GM23338 (cell line): ENCODE results near the gene SETBP1. TPM values are rescaled to one million over a fixed set of nuclear protein-coding genes. Genes with fewer than 3 reads are reported as not detected.

Source experiments
- ATAC-seq: fragments of 200-7000 bp; cut with Tn5 transposase; 3 replicates; pipeline ENCODE4 v1.9.1; 2020
- DNase-seq: peaks from one replicate; pipeline ENCODE4 v3.0.0-alpha.2; 2015; ENCODE audit warnings: low spot score
- H2AFZ ChIP-seq: fragments of 200-600 bp; sonication (generic); 2 replicates; pipeline ENCODE4 v1.8.0; 2016; ENCODE audit warnings: antibody characterized with exemption, mild to moderate bottlenecking, moderate library complexity
- H3F3A ChIP-seq: fragments of 200-600 bp; sonication (generic); replicated peaks from 2 replicates; pipeline ENCODE4 v1.8.0; 2017; ENCODE audit warnings: antibody characterized with exemption, mixed run types, low read depth
- H3K27ac ChIP-seq: fragments of 200-600 bp; sonication (generic); 2 replicates; pipeline ENCODE4 v1.6.1; 2016; ENCODE audit warnings: low read depth
- H3K27me3 ChIP-seq: fragments of 200-600 bp; sonication (generic); 2 replicates; pipeline ENCODE4 v1.8.0; 2016; ENCODE audit warnings: mild to moderate bottlenecking, mixed run types, moderate library complexity; ENCODE audit not compliant: insufficient read depth
- H3K36me3 ChIP-seq: fragments of 200-600 bp; sonication (generic); 2 replicates; pipeline ENCODE4 v1.8.0; 2016; ENCODE audit warnings: mild to moderate bottlenecking; ENCODE audit not compliant: insufficient read depth
- H3K4me1 ChIP-seq: fragments of 200-600 bp; sonication (generic); 2 replicates; pipeline ENCODE4 v1.8.0; 2016; ENCODE audit warnings: mild to moderate bottlenecking, moderate library complexity; ENCODE audit not compliant: insufficient read depth
- H3K4me2 ChIP-seq: fragments of 200-600 bp; sonication (generic); 2 replicates; pipeline ENCODE4 v1.7.1; 2017; ENCODE audit warnings: mixed run types
- H3K4me3 ChIP-seq: fragments of 200-600 bp; sonication (generic); 2 replicates; pipeline ENCODE4 v1.6.1; 2016; ENCODE audit warnings: mixed run types
- H3K79me2 ChIP-seq: fragments of 200-600 bp; sonication (generic); replicated peaks from 2 replicates; pipeline ENCODE4 v1.8.0; 2017; ENCODE audit warnings: mild to moderate bottlenecking; ENCODE audit not compliant: insufficient read depth
- H3K9me2 ChIP-seq: fragments of 200-600 bp; sonication (generic); 2 replicates; pipeline ENCODE4 v1.8.0; 2017; ENCODE audit not compliant: insufficient read depth
- H4K20me1 ChIP-seq: fragments of 200-600 bp; sonication (generic); replicated peaks from 2 replicates; pipeline ENCODE4 v1.8.0; 2017; ENCODE audit warnings: mild to moderate bottlenecking; ENCODE audit not compliant: insufficient read depth
- H3K27ac Mint-ChIP-seq: 2 replicates; pipeline ENCODE4 v1.8.0; 2020; ENCODE audit warnings: inconsistent platforms, mild to moderate bottlenecking, moderate library complexity, mixed read lengths
- H3K27me3 Mint-ChIP-seq: 3 replicates; pipeline ENCODE4 v1.8.0; 2022; ENCODE audit warnings: low read depth, mild to moderate bottlenecking, moderate library complexity, mixed read lengths, inconsistent platforms; ENCODE audit not compliant: insufficient read depth, poor library complexity
- H3K36me3 Mint-ChIP-seq: 3 replicates; pipeline ENCODE4 v1.8.0; 2021; ENCODE audit warnings: low read depth, mild to moderate bottlenecking, inconsistent platforms, moderate library complexity, mixed read lengths
- H3K4me1 Mint-ChIP-seq: 3 replicates; pipeline ENCODE4 v1.8.0; 2020; ENCODE audit warnings: mild to moderate bottlenecking, inconsistent platforms, mixed read lengths
- H3K4me3 Mint-ChIP-seq: 3 replicates; pipeline ENCODE4 v1.8.0; 2021; ENCODE audit warnings: moderate library complexity, mild to moderate bottlenecking, inconsistent platforms, mixed read lengths
- H3K9me3 Mint-ChIP-seq: 3 replicates; pipeline ENCODE4 v1.8.0; 2020; ENCODE audit warnings: moderate library complexity, mild to moderate bottlenecking, inconsistent platforms, mixed read lengths
- CREB1 ChIP-seq: fragments of 250-450 bp; sonication (Bioruptor Pico); IDR thresholded peaks from 2 replicates; pipeline ENCODE4 v1.5.0; 2020; ENCODE audit warnings: low read depth, mild to moderate bottlenecking, moderate library complexity
- EZH2 ChIP-seq: fragments of 200-600 bp; sonication (generic); IDR thresholded peaks from one replicate; pipeline ENCODE4 v1.8.0; 2017; ENCODE audit warnings: antibody characterized with exemption, mild to moderate bottlenecking, low read depth; ENCODE audit not compliant: unreplicated experiment
- EZH2phosphoT487 ChIP-seq: fragments of 200-600 bp; sonication (generic); IDR thresholded peaks from one replicate; pipeline ENCODE4 v1.8.1; 2018; ENCODE audit warnings: antibody characterized with exemption; ENCODE audit not compliant: unreplicated experiment
- JUNB ChIP-seq: IDR thresholded peaks from one replicate; pipeline ENCODE4 v1.6.1; 2016; ENCODE audit warnings: antibody characterized with exemption; ENCODE audit not compliant: unreplicated experiment
- NANOG ChIP-seq: IDR thresholded peaks from 2 replicates; pipeline ENCODE4 v1.6.1; 2016; ENCODE audit warnings: antibody characterized with exemption, borderline replicate concordance
- POLR2AphosphoS5 ChIP-seq: IDR thresholded peaks from 2 replicates; pipeline ENCODE4 v1.6.1; 2016; ENCODE audit warnings: antibody characterized with exemption, low read depth
- STAT1 ChIP-seq: IDR thresholded peaks from one replicate; pipeline ENCODE4 v1.6.1; 2016; ENCODE audit warnings: antibody characterized with exemption; ENCODE audit not compliant: unreplicated experiment
- ZNF114 ChIP-seq: fragments of 250-450 bp; sonication (Bioruptor Pico); IDR thresholded peaks from 2 replicates; pipeline ENCODE4 v1.5.0; 2020; ENCODE audit warnings: mild to moderate bottlenecking, moderate library complexity
- ZNF331 ChIP-seq: fragments of 250-450 bp; sonication (Bioruptor Pico); IDR thresholded peaks from 2 replicates; pipeline ENCODE4 v1.5.0; 2020; ENCODE audit warnings: low read depth, mild to moderate bottlenecking, moderate library complexity
- polyA plus RNA-seq: library from polyadenylated mRNA; unstranded; fragments of >200 nt; fragmentation: Nextera tagmentation; extraction: Ambion mirVana; gene quantifications from 2 replicates; pipeline ENCODE4 v1.2.1, GENCODE V29; 2016
- total RNA-seq: library from RNA; depleted of rRNA; stranded (reverse); fragments of >200 nt; shearing (Covaris generic); gene quantifications from 2 replicates; pipeline ENCODE4 v1.2.3, GENCODE V29; 2014
- TF ChIP-seq, protein P1 (sequence below): IDR thresholded peaks from one replicate; pipeline ENCODE4 v1.6.1; 2018; ENCODE audit warnings: antibody characterized with exemption; ENCODE audit not compliant: unreplicated experiment
- TF ChIP-seq, protein P2 (sequence below): fragments of 250-450 bp; sonication (Bioruptor Pico); IDR thresholded peaks from 2 replicates; pipeline ENCODE4 v1.5.0; 2020; ENCODE audit warnings: mild to moderate bottlenecking, moderate library complexity
- TF ChIP-seq, protein P3 (sequence below): IDR thresholded peaks from 2 replicates; pipeline ENCODE4 v1.6.1; 2016; ENCODE audit warnings: antibody characterized with exemption
- TF ChIP-seq, protein P4 (sequence below), 2 experiments: fragments of 200-600 bp in 1 of 2; sonication (generic) in 1 of 2; conservative IDR thresholded peaks; 2 replicates each; pipeline versions ENCODE4 v1.5.1 to v1.6.1; 2016 to 2017; ENCODE audit warnings: antibody characterized with exemption in 2 of 2, low read depth in 2 of 2, mild to moderate bottlenecking in 2 of 2, moderate library complexity in 1 of 2

SETBP1 gene
- total and polyA plus RNA-seq, 2 experiments from 2014 or later = 1.6 to 5.5 TPM

DNA sequence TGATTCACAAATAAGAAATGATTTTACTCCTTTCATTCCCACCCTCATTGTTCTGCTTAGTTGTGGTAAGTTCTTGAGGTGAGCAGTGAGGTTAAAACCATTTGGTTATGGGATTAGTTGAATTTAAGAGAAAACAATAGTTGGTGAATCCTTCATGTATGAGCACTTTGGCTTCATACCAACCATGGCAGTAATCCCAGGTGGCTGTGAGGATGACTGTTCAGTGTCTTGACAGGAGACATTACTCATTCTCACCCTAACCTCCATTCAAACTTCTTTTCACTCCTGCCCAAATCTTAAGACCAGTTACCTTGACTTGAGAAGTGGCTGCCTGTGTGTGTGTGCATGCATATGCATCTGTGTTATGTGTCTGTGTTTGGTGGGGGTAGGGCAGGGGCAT lies 143.1 kb downstream of the SETBP1 start:
- Histone ChIP-seq H4K20me1 (no peaks in the 10 kb centered on the region), H3K9me2 (peaks cover 27% of the 10 kb centered on the region), H3K4me1 (peaks cover 4% of the 10 kb centered on the region), H3F3A (no peaks in the 10 kb centered on the region), H3K4me3 (no peak overlapping the region), H3K79me2 (no peaks in the 10 kb centered on the region), H3K36me3 (no peaks in the 10 kb centered on the region), H2AFZ (no peak overlapping the region), H3K27ac (no peak overlapping the region), H3K27me3 (no peaks in the 10 kb centered on the region), H3K4me2 (no peak overlapping the region)
- Mint-ChIP-seq H3K9me3 (no peaks in the 10 kb centered on the region), H3K4me1 (peaks cover 28% of the 10 kb centered on the region), H3K36me3 (no peaks in the 10 kb centered on the region), H3K27me3 (peaks cover 7% of the 10 kb centered on the region), H3K27ac (no peak overlapping the region), H3K4me3 (no peak overlapping the region)
- ATAC-seq (no peak), DNase-seq (no peak)
- TF ChIP-seq NANOG (no peak), CREB1 (no peak), JUNB (no peak), STAT1 (no peak), POLR2AphosphoS5 (no peak), ZNF114 (CRISPR knock-in tag) (no peak), ZNF331 (CRISPR knock-in tag) (no peak), EZH2 (no peak), EZH2phosphoT487 (no peak)
- TF ChIP-seq, protein P1, sequence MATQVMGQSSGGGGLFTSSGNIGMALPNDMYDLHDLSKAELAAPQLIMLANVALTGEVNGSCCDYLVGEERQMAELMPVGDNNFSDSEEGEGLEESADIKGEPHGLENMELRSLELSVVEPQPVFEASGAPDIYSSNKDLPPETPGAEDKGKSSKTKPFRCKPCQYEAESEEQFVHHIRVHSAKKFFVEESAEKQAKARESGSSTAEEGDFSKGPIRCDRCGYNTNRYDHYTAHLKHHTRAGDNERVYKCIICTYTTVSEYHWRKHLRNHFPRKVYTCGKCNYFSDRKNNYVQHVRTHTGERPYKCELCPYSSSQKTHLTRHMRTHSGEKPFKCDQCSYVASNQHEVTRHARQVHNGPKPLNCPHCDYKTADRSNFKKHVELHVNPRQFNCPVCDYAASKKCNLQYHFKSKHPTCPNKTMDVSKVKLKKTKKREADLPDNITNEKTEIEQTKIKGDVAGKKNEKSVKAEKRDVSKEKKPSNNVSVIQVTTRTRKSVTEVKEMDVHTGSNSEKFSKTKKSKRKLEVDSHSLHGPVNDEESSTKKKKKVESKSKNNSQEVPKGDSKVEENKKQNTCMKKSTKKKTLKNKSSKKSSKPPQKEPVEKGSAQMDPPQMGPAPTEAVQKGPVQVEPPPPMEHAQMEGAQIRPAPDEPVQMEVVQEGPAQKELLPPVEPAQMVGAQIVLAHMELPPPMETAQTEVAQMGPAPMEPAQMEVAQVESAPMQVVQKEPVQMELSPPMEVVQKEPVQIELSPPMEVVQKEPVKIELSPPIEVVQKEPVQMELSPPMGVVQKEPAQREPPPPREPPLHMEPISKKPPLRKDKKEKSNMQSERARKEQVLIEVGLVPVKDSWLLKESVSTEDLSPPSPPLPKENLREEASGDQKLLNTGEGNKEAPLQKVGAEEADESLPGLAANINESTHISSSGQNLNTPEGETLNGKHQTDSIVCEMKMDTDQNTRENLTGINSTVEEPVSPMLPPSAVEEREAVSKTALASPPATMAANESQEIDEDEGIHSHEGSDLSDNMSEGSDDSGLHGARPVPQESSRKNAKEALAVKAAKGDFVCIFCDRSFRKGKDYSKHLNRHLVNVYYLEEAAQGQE = no peak
- TF ChIP-seq, protein P2, sequence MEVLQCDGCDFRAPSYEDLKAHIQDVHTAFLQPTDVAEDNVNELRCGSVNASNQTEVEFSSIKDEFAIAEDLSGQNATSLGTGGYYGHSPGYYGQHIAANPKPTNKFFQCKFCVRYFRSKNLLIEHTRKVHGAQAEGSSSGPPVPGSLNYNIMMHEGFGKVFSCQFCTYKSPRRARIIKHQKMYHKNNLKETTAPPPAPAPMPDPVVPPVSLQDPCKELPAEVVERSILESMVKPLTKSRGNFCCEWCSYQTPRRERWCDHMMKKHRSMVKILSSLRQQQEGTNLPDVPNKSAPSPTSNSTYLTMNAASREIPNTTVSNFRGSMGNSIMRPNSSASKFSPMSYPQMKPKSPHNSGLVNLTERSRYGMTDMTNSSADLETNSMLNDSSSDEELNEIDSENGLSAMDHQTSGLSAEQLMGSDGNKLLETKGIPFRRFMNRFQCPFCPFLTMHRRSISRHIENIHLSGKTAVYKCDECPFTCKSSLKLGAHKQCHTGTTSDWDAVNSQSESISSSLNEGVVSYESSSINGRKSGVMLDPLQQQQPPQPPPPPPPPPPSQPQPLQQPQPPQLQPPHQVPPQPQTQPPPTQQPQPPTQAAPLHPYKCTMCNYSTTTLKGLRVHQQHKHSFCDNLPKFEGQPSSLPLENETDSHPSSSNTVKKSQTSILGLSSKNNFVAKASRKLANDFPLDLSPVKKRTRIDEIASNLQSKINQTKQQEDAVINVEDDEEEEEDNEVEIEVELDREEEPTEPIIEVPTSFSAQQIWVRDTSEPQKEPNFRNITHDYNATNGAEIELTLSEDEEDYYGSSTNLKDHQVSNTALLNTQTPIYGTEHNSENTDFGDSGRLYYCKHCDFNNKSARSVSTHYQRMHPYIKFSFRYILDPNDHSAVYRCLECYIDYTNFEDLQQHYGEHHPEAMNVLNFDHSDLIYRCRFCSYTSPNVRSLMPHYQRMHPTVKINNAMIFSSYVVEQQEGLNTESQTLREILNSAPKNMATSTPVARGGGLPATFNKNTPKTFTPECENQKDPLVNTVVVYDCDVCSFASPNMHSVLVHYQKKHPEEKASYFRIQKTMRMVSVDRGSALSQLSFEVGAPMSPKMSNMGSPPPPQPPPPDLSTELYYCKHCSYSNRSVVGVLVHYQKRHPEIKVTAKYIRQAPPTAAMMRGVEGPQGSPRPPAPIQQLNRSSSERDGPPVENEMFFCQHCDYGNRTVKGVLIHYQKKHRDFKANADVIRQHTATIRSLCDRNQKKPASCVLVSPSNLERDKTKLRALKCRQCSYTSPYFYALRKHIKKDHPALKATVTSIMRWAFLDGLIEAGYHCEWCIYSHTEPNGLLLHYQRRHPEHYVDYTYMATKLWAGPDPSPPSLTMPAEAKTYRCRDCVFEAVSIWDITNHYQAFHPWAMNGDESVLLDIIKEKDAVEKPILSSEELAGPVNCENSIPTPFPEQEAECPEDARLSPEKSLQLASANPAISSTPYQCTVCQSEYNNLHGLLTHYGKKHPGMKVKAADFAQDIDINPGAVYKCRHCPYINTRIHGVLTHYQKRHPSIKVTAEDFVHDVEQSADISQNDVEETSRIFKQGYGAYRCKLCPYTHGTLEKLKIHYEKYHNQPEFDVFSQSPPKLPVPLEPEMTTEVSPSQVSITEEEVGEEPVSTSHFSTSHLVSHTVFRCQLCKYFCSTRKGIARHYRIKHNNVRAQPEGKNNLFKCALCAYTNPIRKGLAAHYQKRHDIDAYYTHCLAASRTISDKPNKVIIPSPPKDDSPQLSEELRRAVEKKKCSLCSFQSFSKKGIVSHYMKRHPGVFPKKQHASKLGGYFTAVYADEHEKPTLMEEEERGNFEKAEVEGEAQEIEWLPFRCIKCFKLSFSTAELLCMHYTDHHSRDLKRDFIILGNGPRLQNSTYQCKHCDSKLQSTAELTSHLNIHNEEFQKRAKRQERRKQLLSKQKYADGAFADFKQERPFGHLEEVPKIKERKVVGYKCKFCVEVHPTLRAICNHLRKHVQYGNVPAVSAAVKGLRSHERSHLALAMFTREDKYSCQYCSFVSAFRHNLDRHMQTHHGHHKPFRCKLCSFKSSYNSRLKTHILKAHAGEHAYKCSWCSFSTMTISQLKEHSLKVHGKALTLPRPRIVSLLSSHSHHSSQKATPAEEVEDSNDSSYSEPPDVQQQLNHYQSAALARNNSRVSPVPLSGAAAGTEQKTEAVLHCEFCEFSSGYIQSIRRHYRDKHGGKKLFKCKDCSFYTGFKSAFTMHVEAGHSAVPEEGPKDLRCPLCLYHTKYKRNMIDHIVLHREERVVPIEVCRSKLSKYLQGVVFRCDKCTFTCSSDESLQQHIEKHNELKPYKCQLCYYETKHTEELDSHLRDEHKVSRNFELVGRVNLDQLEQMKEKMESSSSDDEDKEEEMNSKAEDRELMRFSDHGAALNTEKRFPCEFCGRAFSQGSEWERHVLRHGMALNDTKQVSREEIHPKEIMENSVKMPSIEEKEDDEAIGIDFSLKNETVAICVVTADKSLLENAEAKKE (CRISPR knock-in tag) = no peak
- TF ChIP-seq, protein P3, sequence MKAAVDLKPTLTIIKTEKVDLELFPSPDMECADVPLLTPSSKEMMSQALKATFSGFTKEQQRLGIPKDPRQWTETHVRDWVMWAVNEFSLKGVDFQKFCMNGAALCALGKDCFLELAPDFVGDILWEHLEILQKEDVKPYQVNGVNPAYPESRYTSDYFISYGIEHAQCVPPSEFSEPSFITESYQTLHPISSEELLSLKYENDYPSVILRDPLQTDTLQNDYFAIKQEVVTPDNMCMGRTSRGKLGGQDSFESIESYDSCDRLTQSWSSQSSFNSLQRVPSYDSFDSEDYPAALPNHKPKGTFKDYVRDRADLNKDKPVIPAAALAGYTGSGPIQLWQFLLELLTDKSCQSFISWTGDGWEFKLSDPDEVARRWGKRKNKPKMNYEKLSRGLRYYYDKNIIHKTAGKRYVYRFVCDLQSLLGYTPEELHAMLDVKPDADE = no peak
- TF ChIP-seq, protein P4, sequence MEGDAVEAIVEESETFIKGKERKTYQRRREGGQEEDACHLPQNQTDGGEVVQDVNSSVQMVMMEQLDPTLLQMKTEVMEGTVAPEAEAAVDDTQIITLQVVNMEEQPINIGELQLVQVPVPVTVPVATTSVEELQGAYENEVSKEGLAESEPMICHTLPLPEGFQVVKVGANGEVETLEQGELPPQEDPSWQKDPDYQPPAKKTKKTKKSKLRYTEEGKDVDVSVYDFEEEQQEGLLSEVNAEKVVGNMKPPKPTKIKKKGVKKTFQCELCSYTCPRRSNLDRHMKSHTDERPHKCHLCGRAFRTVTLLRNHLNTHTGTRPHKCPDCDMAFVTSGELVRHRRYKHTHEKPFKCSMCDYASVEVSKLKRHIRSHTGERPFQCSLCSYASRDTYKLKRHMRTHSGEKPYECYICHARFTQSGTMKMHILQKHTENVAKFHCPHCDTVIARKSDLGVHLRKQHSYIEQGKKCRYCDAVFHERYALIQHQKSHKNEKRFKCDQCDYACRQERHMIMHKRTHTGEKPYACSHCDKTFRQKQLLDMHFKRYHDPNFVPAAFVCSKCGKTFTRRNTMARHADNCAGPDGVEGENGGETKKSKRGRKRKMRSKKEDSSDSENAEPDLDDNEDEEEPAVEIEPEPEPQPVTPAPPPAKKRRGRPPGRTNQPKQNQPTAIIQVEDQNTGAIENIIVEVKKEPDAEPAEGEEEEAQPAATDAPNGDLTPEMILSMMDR (conservative IDR thresholded peaks at IDR 0.05; ENCODE audit: low read depth in 2 of 2) = no peak
